ENCODE data around the gene IQGAP1.

IQGAP1 gene

DNA sequence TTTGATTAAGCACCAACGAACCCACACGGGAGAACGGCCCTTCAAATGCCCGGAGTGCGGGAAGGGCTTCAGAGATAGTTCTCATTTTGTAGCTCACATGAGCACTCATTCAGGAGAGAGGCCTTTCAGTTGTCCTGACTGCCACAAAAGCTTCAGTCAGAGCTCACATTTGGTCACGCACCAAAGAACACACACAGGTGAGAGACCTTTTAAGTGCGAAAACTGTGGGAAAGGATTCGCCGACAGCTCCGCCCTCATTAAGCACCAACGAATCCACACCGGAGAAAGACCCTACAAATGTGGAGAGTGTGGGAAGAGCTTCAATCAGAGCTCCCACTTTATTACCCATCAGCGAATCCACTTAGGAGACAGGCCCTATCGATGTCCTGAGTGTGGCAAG lies 27.3 kb upstream of the IQGAP1 start:
- TF ChIP-seq, protein P1, sequence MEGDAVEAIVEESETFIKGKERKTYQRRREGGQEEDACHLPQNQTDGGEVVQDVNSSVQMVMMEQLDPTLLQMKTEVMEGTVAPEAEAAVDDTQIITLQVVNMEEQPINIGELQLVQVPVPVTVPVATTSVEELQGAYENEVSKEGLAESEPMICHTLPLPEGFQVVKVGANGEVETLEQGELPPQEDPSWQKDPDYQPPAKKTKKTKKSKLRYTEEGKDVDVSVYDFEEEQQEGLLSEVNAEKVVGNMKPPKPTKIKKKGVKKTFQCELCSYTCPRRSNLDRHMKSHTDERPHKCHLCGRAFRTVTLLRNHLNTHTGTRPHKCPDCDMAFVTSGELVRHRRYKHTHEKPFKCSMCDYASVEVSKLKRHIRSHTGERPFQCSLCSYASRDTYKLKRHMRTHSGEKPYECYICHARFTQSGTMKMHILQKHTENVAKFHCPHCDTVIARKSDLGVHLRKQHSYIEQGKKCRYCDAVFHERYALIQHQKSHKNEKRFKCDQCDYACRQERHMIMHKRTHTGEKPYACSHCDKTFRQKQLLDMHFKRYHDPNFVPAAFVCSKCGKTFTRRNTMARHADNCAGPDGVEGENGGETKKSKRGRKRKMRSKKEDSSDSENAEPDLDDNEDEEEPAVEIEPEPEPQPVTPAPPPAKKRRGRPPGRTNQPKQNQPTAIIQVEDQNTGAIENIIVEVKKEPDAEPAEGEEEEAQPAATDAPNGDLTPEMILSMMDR (IDR thresholded peaks at IDR 0.05): no peak

DNA sequence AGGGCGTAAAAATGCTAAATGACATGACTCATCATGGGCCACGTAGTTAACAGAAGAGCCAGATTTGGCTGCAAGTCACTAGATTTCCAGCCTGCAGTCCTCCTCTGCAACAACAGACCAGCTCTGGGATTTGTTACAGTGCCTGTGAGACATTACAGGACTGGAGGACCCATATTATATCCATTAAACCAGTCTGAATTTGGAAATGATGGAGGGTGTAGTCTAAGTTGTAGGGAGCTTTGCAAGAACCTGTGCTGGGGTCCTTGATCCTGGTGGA lies 25.2 kb upstream of the IQGAP1 start:
- TF ChIP-seq, protein P1 (IDR thresholded peaks at IDR 0.05): no peak

DNA sequence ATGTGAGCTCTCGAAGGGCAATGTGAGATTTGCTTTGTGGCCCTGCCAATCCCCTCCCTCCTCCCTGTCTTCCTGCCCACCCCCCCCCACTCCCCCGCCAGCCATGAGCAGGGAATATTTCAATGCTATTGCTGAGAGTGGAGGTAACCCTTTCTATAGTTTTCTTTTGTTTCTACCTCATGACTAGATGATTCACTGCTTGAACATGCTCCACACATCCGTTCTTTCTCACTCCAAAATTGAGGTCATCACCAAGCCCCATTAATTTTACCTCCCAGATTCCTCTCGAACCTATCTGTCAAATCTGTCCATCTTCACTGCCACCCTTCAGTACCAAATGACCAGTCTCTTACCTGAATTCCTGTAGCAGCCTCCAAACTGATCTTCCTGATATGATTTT lies 23.8 kb upstream of the IQGAP1 start:
- TF ChIP-seq, protein P1 (IDR thresholded peaks at IDR 0.05): no peak

DNA sequence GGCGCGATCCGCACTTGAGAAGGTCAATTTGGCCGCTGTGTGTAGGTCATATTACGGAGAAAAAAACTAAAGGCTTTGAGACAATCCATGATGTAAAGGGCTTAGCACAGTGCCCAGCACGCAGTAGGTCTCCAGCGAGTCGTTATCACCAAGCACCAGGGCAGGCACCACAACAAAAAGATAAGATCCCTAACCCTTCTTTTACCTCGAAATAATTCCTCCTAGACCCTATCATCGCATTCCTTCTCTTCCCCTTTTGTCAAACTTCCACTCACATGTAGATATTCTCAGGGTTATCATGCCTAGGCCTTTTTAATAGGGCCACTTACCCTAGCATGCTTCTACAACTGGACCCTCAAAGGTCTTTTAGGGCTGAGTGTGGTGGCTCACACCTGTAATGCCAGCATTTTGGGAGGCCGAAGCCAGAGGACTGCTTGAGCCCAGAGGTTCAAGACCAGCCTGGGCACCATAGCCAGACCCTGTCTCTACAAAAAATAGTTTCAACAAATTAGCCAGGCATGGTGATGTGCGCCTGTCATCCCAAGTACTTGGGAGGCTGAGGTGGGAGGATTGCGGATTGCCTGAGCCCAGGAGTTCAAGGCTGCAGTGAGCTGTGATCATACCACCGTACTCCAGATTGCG lies 22.5 kb upstream of the IQGAP1 start:
- TF ChIP-seq, protein P1 (IDR thresholded peaks at IDR 0.05): no peak

DNA sequence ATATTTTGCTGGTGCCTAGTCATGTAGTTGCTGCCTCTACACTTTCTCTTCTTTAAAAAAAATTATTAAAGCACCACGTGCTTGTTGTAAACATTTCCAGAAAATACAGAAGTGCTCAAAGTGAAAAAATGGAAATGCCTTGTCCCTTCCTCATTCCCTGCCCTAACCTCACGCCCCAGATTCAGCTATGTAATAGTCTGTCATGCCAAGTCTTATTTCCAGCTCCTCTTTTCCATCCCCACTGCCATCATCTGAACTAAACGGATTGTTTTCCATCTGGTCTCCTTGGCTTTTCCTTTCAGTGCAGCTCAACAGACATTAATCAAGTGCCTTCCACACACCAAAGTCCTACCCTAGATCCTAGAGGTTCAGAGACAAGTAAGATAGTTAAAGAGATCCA lies 20.5 kb upstream of the IQGAP1 start:
- TF ChIP-seq, protein P1 (IDR thresholded peaks at IDR 0.05): no peak

DNA sequence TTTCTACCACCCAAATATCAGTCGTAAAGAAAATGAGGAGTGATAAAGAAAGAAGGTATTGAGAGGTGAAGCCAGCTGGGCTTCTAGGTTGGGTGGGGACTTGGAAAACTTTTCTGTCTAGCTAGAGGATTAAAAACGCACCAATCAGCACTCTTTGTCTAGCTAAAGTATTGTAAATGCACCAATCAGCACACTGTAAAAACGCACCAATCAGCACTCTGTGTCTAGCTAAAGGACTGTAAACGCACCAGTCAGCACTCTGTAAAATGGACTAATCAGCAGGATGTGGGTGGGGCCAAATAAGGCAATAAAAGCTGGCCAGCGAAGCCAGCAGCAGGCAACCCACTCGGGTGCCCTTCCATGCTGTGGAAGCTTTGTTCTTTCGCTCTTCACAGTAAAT lies 13.0 kb upstream of the IQGAP1 start:
- TF ChIP-seq, protein P1 (IDR thresholded peaks at IDR 0.05): no peak

DNA sequence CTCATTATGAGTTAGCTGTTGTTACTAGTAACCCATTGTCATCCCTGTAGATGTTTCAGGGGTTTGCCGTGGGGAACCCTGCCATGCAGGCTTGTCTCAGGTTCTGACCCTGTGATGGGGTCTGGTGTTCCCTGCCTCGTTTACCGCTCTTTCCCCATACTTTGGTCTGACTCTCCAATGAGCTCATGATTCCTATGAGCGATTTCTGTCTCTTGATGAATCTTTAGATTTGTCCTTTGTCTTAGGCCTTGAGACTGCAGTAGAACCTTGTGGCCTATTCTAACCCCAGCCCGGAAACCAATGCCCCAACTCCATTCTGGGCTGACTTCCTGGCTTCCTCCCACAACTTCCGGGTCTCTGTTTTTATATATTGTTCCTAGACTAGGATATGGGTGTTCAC lies 11.3 kb upstream of the IQGAP1 start:
- TF ChIP-seq, protein P1 (IDR thresholded peaks at IDR 0.05): no peak

DNA sequence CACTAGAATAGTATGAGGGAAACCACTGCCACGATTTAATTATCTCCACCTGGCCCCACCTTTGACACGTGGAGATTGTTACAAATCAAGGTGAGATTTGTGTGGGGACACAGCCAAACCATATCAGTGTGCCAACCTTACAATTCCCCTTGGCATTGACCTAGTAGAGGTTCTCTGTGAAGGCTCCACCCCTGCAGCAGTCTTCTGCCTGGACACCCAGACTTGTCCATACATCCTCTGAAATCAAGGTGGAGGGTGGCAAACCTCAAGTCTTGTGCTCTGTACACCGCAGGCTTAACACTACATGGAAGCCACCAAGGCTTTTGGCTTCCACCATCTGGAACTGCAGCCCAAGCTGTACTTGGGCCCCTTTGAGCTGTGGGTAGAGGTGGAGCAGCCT lies 8.8 kb upstream of the IQGAP1 start:
- TF ChIP-seq, protein P1 (IDR thresholded peaks at IDR 0.05): no peak
